ENCODE measurements around the gene MCAM. TPM values are rescaled to one million over a fixed set of nuclear protein-coding genes. Genes with fewer than 3 reads are reported as not detected.

MCAM gene
- total RNA-seq, 2 experiments from 2014 or later, result 2.4 to 2.9 TPM

DNA sequence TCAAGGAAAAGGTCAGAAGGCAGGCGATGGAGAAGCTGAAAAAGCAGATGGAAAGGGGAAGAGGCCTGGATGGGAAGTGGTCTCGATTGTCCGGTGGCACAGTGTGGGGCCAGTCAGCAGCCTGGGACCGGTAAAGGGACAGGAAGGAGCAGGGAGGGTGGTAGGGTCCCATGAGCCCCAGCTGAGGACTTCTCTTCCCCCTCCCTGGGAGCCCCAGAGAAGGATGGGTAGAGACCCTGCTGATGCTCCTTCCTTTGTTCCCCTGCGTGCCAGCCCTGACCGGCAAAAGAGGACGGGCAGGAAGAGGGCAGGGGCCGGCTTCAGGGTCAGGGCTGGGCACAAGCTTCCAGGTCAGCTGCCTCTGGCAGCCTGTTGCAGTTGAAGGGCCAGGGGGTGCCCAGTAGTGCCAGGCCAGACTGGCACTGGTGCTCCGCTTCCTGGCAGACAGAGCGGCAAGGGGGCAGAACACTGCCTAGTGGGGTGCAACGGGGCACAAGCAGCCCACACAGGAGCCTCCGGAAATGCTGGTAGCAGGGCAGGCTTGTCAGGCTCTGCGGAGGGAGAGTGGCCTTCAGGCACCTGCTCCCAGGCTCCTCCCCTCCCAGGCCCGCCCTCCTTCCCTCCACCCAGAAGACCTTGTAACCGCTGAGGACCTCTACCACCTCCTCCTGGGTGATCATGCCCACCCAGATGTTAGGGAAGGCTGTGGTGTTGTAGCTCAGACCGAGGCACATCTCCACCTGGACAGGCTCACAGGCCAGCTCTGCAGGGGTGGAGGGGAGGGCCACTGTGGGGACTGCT is 24.5 kb upstream of the MCAM start:
- Mint-ChIP-seq H3K9me3 (no peaks in the 10 kb centered on the region), H3K27ac (no peak overlapping the region), H3K27me3 (peaks cover 31% of the 10 kb centered on the region), H3K4me3 (peak overlapping the region; percentile 7), H3K36me3 (peaks cover 4% of the 10 kb centered on the region), H3K4me1 (peaks cover 12% of the 10 kb centered on the region)
- POLR2A ChIA-PET, result interaction anchor here (0.8 kb wide), 1 partner anchor 18 kb away, joined by 3 read pairs; no protein-coding TSS in a partner anchor
- ATAC-seq (ENCODE audit: low read depth) (no peak), DNase-seq (no peak)

GRCh38 chr11:119340335-119341221 is 23.6 kb upstream of the MCAM start, which contains the start of gene C1QTNF5:
Gene C1QTNF5, minus strand, starts transcription at chr11:119340883. Its CDS starts 486 bp downstream, at chr11:119340397.
- no peak for ATAC-seq (ENCODE audit: low read depth)
- H3K4me3 Mint-ChIP-seq, result peak within 1 kb of the TSS; percentile 7
- no peak for DNase-seq
- POLR2A ChIA-PET, result interaction anchor here (0.8 to 1.2 kb wide), 2 partner anchors 13 to 17 kb away, joined by 3 to 4 read pairs; no protein-coding TSS in a partner anchor
- peaks cover 31% of the 10 kb centered on the region for H3K27me3 Mint-ChIP-seq
- no peaks in the 10 kb centered on the region for H3K9me3 Mint-ChIP-seq
- H3K27ac Mint-ChIP-seq, result no peak within 1 kb of the TSS
- peaks cover 17% of the 10 kb centered on the region for H3K4me1 Mint-ChIP-seq
- peaks cover 9% of the 10 kb centered on the region for H3K36me3 Mint-ChIP-seq

GRCh38 chr11:119339589-119340334 is 22.8 kb upstream of the MCAM start:
- POLR2A ChIA-PET, result interaction anchor here (0.5 to 1.5 kb wide), 3 partner anchors 11 to 33 kb away, joined by 3 to 4 read pairs (median 4); no protein-coding TSS in a partner anchor
- Mint-ChIP-seq H3K27me3 (peaks cover 31% of the 10 kb centered on the region), H3K9me3 (no peaks in the 10 kb centered on the region), H3K36me3 (peaks cover 9% of the 10 kb centered on the region), H3K27ac (no peak overlapping the region), H3K4me3 (peak overlapping the region; percentile 45), H3K4me1 (peaks cover 21% of the 10 kb centered on the region)
- peak; percentile 24 for ATAC-seq (ENCODE audit: low read depth)
- DNase-seq, result peak; percentile 73

- POLR2A ChIA-PET, result interaction anchor here (0.5 to 1.9 kb wide), 6 partner anchors 11 to 244 kb away, joined by 3 to 8 read pairs (median 4); a partner anchor contains a TSS
- H3K4me3 Mint-ChIP-seq, result peak overlapping the region; percentile 45
Observed at GRCh38 chr11:119338965-119339588, 22.1 kb upstream of the MCAM start.

DNA sequence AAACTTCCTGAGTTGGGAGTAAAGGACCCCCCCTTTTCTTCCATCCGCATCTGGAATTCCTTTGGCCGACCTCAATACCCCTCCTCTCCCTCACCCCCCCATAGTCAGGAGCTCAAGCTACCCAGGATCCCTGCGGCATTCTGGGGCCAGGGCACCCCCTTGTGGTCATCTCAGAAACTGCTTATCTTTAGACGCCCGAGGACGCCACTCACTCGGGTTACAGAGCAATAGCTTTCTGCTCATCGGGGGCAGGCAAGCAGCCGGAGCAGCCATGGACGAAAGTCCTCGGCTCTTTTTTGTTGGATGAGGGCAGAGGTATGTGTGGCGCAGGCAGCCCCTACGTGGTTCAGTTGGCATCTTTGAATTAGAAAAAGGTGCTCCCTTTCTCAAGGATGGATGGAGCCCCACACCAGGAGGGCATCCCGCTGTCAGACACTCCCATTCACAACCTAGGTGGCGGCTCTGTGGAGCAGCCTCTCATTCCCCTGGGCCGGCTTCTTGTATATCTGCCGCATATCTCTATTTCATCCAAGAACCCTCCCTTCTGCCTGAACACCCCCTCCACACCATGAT is 21.5 kb upstream of the MCAM start:
- ATAC-seq (ENCODE audit: low read depth), result peak; percentile 23
- Mint-ChIP-seq H3K27me3 (peaks cover 31% of the 10 kb centered on the region), H3K4me1 (peaks cover 24% of the 10 kb centered on the region), H3K4me3 (no peak overlapping the region), H3K36me3 (peaks cover 9% of the 10 kb centered on the region), H3K27ac (no peak overlapping the region), H3K9me3 (no peaks in the 10 kb centered on the region)
- POLR2A ChIA-PET, result interaction anchor here (0.5 to 1.9 kb wide), 8 partner anchors 11 to 915 kb away, joined by 3 to 8 read pairs (median 4); a partner anchor contains a TSS
- DNase-seq, result peak; percentile 73

More at GRCh38 chr11:119338965-119339588, 22.1 kb upstream of the MCAM start:
- DNase-seq, result no peak
- H3K27me3 Mint-ChIP-seq, result peaks cover 31% of the 10 kb centered on the region
- H3K4me1 Mint-ChIP-seq, result peaks cover 21% of the 10 kb centered on the region
- no peak overlapping the region for H3K27ac Mint-ChIP-seq
- ATAC-seq (ENCODE audit: low read depth), result no peak
- H3K9me3 Mint-ChIP-seq, result no peaks in the 10 kb centered on the region
- peaks cover 9% of the 10 kb centered on the region for H3K36me3 Mint-ChIP-seq

- H3K9me3 Mint-ChIP-seq, result no peaks in the 10 kb centered on the region
- peaks cover 28% of the 10 kb centered on the region for H3K27me3 Mint-ChIP-seq
- ATAC-seq (ENCODE audit: low read depth) (no peak), DNase-seq (no peak)
- H3K4me3 Mint-ChIP-seq, result no peak overlapping the region
- peaks cover 9% of the 10 kb centered on the region for H3K36me3 Mint-ChIP-seq
- POLR2A ChIA-PET, result interaction anchor here (0.5 to 1.9 kb wide), 7 partner anchors 11 to 914 kb away, joined by 3 to 8 read pairs (median 4); a partner anchor contains a TSS
- H3K4me1 Mint-ChIP-seq, result peaks cover 30% of the 10 kb centered on the region
- no peak overlapping the region for H3K27ac Mint-ChIP-seq
Observed at GRCh38 chr11:119337581-119338317, 20.8 kb upstream of the MCAM start.

DNA sequence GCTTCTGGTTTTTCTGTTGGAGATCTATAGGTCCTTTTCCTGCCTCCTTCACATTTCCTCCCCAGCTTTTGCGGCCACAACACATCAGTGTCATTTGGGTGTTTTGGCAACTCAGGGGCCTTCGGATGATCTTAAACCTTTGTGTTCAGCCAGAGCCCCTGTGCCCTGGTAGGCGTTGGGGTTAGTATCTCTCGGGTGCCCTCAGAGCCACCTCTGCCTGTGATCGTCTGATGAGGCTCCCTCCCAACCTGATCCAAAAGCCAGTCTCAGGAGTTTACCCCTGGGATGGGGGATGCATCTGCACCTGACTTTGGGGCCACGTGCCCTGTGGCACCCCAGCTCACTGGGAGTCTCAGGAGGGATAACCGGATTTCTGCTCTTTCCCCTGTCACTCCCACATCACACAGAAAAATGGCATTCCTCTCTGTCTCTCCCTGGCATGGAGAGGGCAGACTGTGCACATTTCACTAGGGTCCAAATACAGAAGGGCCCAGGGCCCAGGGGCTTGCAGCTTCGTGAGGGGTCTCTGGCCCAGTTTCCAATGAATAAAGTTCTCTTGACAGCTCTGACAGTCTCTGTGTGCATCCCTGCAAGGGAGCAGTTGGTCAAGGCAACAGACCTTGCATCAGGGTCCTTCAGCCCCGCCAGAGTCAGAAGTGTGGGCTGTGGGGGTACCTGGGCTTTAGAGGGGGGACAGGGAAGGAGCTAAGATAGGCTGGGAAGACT is 20.0 kb upstream of the MCAM start:
- Mint-ChIP-seq H3K9me3 (no peaks in the 10 kb centered on the region), H3K4me3 (peak overlapping the region; percentile 56), H3K27ac (peak overlapping the region; percentile 61), H3K27me3 (peaks cover 22% of the 10 kb centered on the region), H3K36me3 (peaks cover 9% of the 10 kb centered on the region), H3K4me1 (peaks cover 32% of the 10 kb centered on the region)
- POLR2A ChIA-PET, result interaction anchor here (1.9 kb wide), 1 partner anchor 242 kb away, joined by 8 read pairs; a partner anchor contains a TSS
- ATAC-seq (ENCODE audit: low read depth) (no peak), DNase-seq (no peak)

GRCh38 chr11:119335655-119336543 is 19.0 kb upstream of the MCAM start:
- peak overlapping the region; percentile 99 for H3K27ac Mint-ChIP-seq
- peaks cover 15% of the 10 kb centered on the region for H3K27me3 Mint-ChIP-seq
- POLR2A ChIA-PET, result no interaction called here
- peaks cover 9% of the 10 kb centered on the region for H3K36me3 Mint-ChIP-seq
- DNase-seq (no peak), ATAC-seq (ENCODE audit: low read depth) (no peak)
- peaks cover 27% of the 10 kb centered on the region for H3K4me1 Mint-ChIP-seq
- peak overlapping the region; percentile 98 for H3K4me3 Mint-ChIP-seq
- no peaks in the 10 kb centered on the region for H3K9me3 Mint-ChIP-seq

DNA sequence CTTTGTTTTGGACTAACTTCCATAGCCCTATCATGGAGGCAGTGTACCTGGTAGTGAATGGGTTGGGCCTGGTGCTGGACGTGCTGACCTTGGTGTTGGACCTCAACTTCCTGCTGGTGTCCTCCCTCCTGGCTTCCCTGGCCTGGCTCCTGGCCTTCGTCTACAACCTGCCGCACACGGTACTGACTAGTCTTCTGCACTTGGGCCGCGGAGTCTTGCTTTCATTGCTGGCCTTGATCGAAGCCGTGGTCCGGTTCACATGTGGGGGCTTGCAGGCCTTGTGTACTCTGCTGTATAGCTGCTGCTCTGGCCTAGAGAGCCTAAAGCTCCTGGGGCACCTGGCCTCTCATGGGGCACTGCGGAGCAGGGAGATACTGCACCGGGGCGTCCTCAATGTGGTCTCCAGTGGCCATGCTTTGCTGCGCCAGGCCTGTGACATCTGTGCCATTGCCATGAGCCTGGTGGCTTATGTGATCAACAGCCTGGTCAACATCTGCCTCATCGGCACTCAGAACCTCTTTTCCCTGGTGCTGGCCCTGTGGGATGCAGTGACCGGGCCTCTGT is 18.2 kb upstream of the MCAM start:
- peaks cover 9% of the 10 kb centered on the region for H3K36me3 Mint-ChIP-seq
- H3K27me3 Mint-ChIP-seq, result peaks cover 19% of the 10 kb centered on the region
- DNase-seq (no peak), ATAC-seq (ENCODE audit: low read depth) (no peak)
- peak overlapping the region; percentile 99 for H3K27ac Mint-ChIP-seq
- H3K4me1 Mint-ChIP-seq, result peaks cover 26% of the 10 kb centered on the region
- peak overlapping the region; percentile 98 for H3K4me3 Mint-ChIP-seq
- POLR2A ChIA-PET, result interaction anchor here (1.0 to 1.8 kb wide), 3 partner anchors 13 to 316 kb away, joined by 3 to 13 read pairs (median 3); partner anchors contain the start of genes DPAGT1 and TRAPPC4
- no peaks in the 10 kb centered on the region for H3K9me3 Mint-ChIP-seq

Data from activated naive CD8-positive, alpha-beta T cell treated with anti-CD3 and anti-CD28 coated beads, Interleukin-2, amount 10 ng/mL, durations not matched to agents 7 days and 5 days (primary cell).